SK-N-SH (cell line): ENCODE results near the gene SRD5A1. TPM values are rescaled to one million over a fixed set of nuclear protein-coding genes. Genes with fewer than 3 reads are reported as not detected.

Source experiments
- CTCF ChIA-PET: fragments of 300-600, 350-600 bp; formaldehyde crosslinking; extraction: SDS; loops from one replicate; lab custom pipeline; 2021; lab: Yijun Ruan, JAX
- POLR2A ChIA-PET: fragments of 350-600 bp; sonication (Branson Sonifier 250); formaldehyde crosslinking; extraction: SDS; loops from one replicate; lab custom pipeline; 2020; ENCODE audit warnings: antibody characterized with exemption, inconsistent platforms; lab: Yijun Ruan, JAX
- DNase-seq: peaks from one replicate; pipeline ENCODE4 v3.0.0; 2012
- H2AFZ ChIP-seq: fragments of 200-600 bp; sonication (generic); 2 replicates; pipeline ENCODE4 v1.8.1; 2016; ENCODE audit warnings: antibody characterized with exemption, mild to moderate bottlenecking, low read depth
- H3F3A ChIP-seq: fragments of 200-600 bp; sonication (generic); replicated peaks from 2 replicates; pipeline ENCODE3; 2016; ENCODE audit warnings: antibody characterized with exemption, mild to moderate bottlenecking; ENCODE audit not compliant: insufficient read depth
- H3K27ac ChIP-seq, 2 experiments: fragments of 200-500 bp in 1 of 2; fragments of 200-600 bp in 1 of 2; sonication (Bioruptor generic) in 1 of 2; sonication (generic), shearing (Covaris generic) in 1 of 2; 2 replicates each; pipeline versions ENCODE4 v1.5.1 to v1.6.1; 2014 to 2016; ENCODE audit warnings: low read depth in 2 of 2, inconsistent platforms in 1 of 2, low read length in 1 of 2, mild to moderate bottlenecking in 1 of 2, mixed read lengths in 1 of 2
- H3K27me3 ChIP-seq: fragments of 200-600 bp; sonication (generic), shearing (Covaris generic); 2 replicates; pipeline ENCODE4 v1.6.1; 2016; ENCODE audit warnings: mixed run types; ENCODE audit not compliant: insufficient read depth
- H3K36me3 ChIP-seq, 2 experiments: fragments of 200-500 bp in 1 of 2; fragments of 200-600 bp in 1 of 2; sonication (Bioruptor generic) in 1 of 2; sonication (generic) in 1 of 2; replicated peaks in 1 of 2; 2 replicates each; pipeline versions ENCODE3 to v1.5.1; 2014 to 2016; ENCODE audit warnings: low read length in 1 of 2, mild to moderate bottlenecking in 1 of 2; ENCODE audit not compliant: insufficient read depth in 2 of 2, control insufficient read depth in 1 of 2
- H3K4me1 ChIP-seq, 2 experiments: fragments of 200-500 bp in 1 of 2; fragments of 200-600 bp in 1 of 2; sonication (Bioruptor generic) in 1 of 2; sonication (generic), shearing (Covaris generic) in 1 of 2; 2 replicates each; pipeline versions ENCODE4 v1.5.1 to v1.6.1; 2014 to 2016; ENCODE audit warnings: low read depth in 1 of 2, low read length in 1 of 2, mixed run types in 1 of 2; ENCODE audit not compliant: insufficient read depth in 2 of 2, control insufficient read depth in 1 of 2
- H3K4me2 ChIP-seq: fragments of 200-600 bp; sonication (generic), shearing (Covaris generic); 2 replicates; pipeline ENCODE4 v1.6.1; 2017; ENCODE audit warnings: mixed run types
- H3K4me3 ChIP-seq, 2 experiments: fragments of 200-500 bp in 1 of 2; fragments of 200-600 bp in 1 of 2; sonication (Bioruptor generic) in 1 of 2; sonication (generic), shearing (Covaris generic) in 1 of 2; 2 replicates each; pipeline versions ENCODE4 v1.5.1 to v1.8.1; 2014 to 2016; ENCODE audit warnings: low read depth in 2 of 2, inconsistent platforms in 1 of 2, low read length in 1 of 2, mild to moderate bottlenecking in 1 of 2, mixed read lengths in 1 of 2, moderate library complexity in 1 of 2
- H3K79me2 ChIP-seq: fragments of 200-600 bp; sonication (generic); 2 replicates; pipeline ENCODE4 v1.8.1; 2017; ENCODE audit warnings: mild to moderate bottlenecking; ENCODE audit not compliant: insufficient read depth
- H3K9ac ChIP-seq: fragments of 200-600 bp; sonication (generic); 2 replicates; pipeline ENCODE4 v1.6.1; 2017; ENCODE audit warnings: mixed run types
- H3K9me2 ChIP-seq: fragments of 200-600 bp; sonication (generic); 2 replicates; pipeline ENCODE4 v1.6.1; 2017; ENCODE audit warnings: mixed run types
- H3K9me3 ChIP-seq: fragments of 200-600 bp; sonication (generic); 2 replicates; pipeline ENCODE4 v1.6.1; 2017; ENCODE audit warnings: mixed run types, mild to moderate bottlenecking, moderate library complexity
- H4K20me1 ChIP-seq: fragments of 200-600 bp; sonication (generic); 2 replicates; pipeline ENCODE4 v1.6.1; 2017; ENCODE audit warnings: mild to moderate bottlenecking, mixed run types; ENCODE audit not compliant: insufficient read depth
- ELF1 ChIP-seq: IDR thresholded peaks from 2 replicates; pipeline ENCODE4 v1.4.0; 2012
- EZH2phosphoT487 ChIP-seq: fragments of 200-600 bp; sonication (generic); IDR thresholded peaks from 2 replicates; pipeline ENCODE4 v1.6.1; 2017; ENCODE audit warnings: low read depth, mixed run types, mild to moderate bottlenecking, antibody characterized with exemption, moderate library complexity, borderline replicate concordance
- FOSL2 ChIP-seq: IDR thresholded peaks from 2 replicates; pipeline ENCODE4 v1.4.0; 2012; ENCODE audit warnings: low read depth, mild to moderate bottlenecking, moderate library complexity, borderline replicate concordance
- FOXJ3 ChIP-seq: sonication (generic); formaldehyde crosslinking; IDR thresholded peaks from 2 replicates; pipeline ENCODE4 v1.5.1; 2020; ENCODE audit warnings: mild to moderate bottlenecking, missing genetic modification reagents
- FOXM1 ChIP-seq: IDR thresholded peaks from 2 replicates; pipeline ENCODE4 v1.4.0; 2012; ENCODE audit warnings: low read depth, mild to moderate bottlenecking
- GABPA ChIP-seq: IDR thresholded peaks from 2 replicates; pipeline ENCODE4 v1.4.0; 2012; ENCODE audit warnings: low read depth, mild to moderate bottlenecking
- JUND ChIP-seq: IDR thresholded peaks from 2 replicates; pipeline ENCODE4 v1.4.0; 2012
- MEF2A ChIP-seq: IDR thresholded peaks from 2 replicates; pipeline ENCODE4 v1.4.0; 2012; ENCODE audit warnings: low read depth, borderline replicate concordance
- MXI1 ChIP-seq: IDR thresholded peaks from 2 replicates; pipeline ENCODE4 v1.6.1; 2012; ENCODE audit warnings: mild to moderate bottlenecking, low read depth, low read length, improper control_type of control experiment
- NRF1 ChIP-seq: IDR thresholded peaks from 2 replicates; pipeline ENCODE4 v1.6.1; 2012; ENCODE audit warnings: low read depth, mild to moderate bottlenecking, low read length
- POLR2AphosphoS5 ChIP-seq: IDR thresholded peaks from 2 replicates; pipeline ENCODE4 v1.6.1; 2012; ENCODE audit warnings: low read depth, low read length
- RAD21 ChIP-seq: IDR thresholded peaks from 2 replicates; pipeline ENCODE4 v1.6.1; 2012; ENCODE audit warnings: mild to moderate bottlenecking, low read length
- RFX5 ChIP-seq: IDR thresholded peaks from 2 replicates; pipeline ENCODE4 v1.6.1; 2012; ENCODE audit warnings: mild to moderate bottlenecking, improper control_type of control experiment, low read length
- RXRA ChIP-seq: IDR thresholded peaks from 2 replicates; pipeline ENCODE4 v1.4.0; 2012; ENCODE audit warnings: low read depth, mild to moderate bottlenecking, borderline replicate concordance
- SIN3A ChIP-seq: IDR thresholded peaks from 2 replicates; pipeline ENCODE4 v1.6.1; 2012; ENCODE audit warnings: low read depth, mild to moderate bottlenecking, low read length, moderate library complexity, borderline replicate concordance
- SMC3 ChIP-seq: IDR thresholded peaks from 2 replicates; pipeline ENCODE4 v1.6.1; 2012; ENCODE audit warnings: low read depth, low read length, improper control_type of control experiment
- TCF12 ChIP-seq: IDR thresholded peaks from 2 replicates; pipeline ENCODE4 v1.4.0; 2012
- TEAD4 ChIP-seq: IDR thresholded peaks from 2 replicates; pipeline ENCODE4 v1.4.0; 2012; ENCODE audit warnings: mild to moderate bottlenecking, borderline replicate concordance; ENCODE audit not compliant: insufficient read depth
- WGBS: methylation state at CpG from one replicate; pipeline ENCODE4 v1.1.6; 2017; ENCODE audit warnings: low lambda C conversion rate; 5-methylcytosine and 5-hydroxymethylcytosine counted together
- polyA plus RNA-seq, 3 experiments: library from polyadenylated mRNA; depleted of rRNA; stranded (reverse); fragments of >200 nt; gene quantifications; 2 replicates each; pipeline ENCODE4 v1.2.3, GENCODE V29; 2012
- TF ChIP-seq, protein P1 (sequence below): IDR thresholded peaks from 2 replicates; pipeline ENCODE4 v1.4.0; 2012; ENCODE audit warnings: low read depth, borderline replicate concordance
- TF ChIP-seq, protein P2 (sequence below): IDR thresholded peaks from 2 replicates; pipeline ENCODE4; 2012
- TF ChIP-seq, protein P3 (sequence below): IDR thresholded peaks from 2 replicates; pipeline ENCODE4 v1.4.0; 2012; ENCODE audit warnings: low read depth
- TF ChIP-seq, protein P4 (sequence below): fragments of 150-350 bp; IDR thresholded peaks from 2 replicates; pipeline ENCODE4 v1.6.1; 2016; ENCODE audit warnings: mild to moderate bottlenecking, low read depth, low read length
- TF ChIP-seq, protein P5 (sequence below): fragments of 200-600 bp; sonication (generic); IDR thresholded peaks from 2 replicates; pipeline ENCODE4 v1.6.1; 2017; ENCODE audit warnings: antibody characterized with exemption, mild to moderate bottlenecking, moderate library complexity
- TF ChIP-seq, protein P6 (sequence below): IDR thresholded peaks from 2 replicates; pipeline ENCODE4 v1.6.1; 2012; ENCODE audit warnings: mild to moderate bottlenecking, low read depth, low read length, moderate library complexity
- TF ChIP-seq, protein P7 (sequence below): fragments of 150-350 bp; IDR thresholded peaks from 2 replicates; pipeline ENCODE4 v1.6.1; 2017; ENCODE audit warnings: antibody characterized with exemption, low read length, low read depth, borderline replicate concordance

Gene SRD5A1
- polyA plus RNA-seq, 1 of the 3 experiments (the other 2 are of a cell fraction) = 24.0 TPM

DNA sequence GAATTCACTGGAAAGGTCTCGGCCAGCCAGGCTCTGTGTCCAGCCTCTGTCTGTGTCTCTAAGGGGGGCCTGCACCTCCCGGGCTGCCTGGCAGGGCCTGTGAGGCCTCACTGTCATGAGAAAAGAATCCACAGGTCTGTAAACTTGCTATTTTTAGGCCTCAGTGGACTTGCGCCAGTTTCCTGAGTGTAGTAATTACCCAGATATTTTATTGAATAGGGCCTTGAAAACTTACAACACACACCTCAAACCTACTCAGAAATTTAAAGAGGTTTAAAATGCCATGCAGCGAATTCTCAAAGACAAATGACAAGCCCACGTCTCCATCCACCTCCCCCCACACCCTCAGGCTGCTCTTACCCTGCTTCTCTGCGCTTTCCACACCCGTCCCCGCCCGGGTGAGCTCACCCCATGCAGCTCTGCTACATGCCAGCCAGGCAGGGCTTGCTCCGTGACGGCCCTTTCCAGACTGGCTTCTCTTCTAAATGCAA, 71.2 kb downstream of the SRD5A1 start:
- no peaks in the 10 kb centered on the region for H3K9me3 ChIP-seq
- H4K20me1 ChIP-seq = no peaks in the 10 kb centered on the region
- no peaks in the 10 kb centered on the region for H3K36me3 ChIP-seq
- H3K79me2 ChIP-seq = no peaks in the 10 kb centered on the region
- peaks cover 9 to 25% of the 10 kb centered on the region in 2 experiments; a peak in 3 of 4 replicates for H3K4me1 ChIP-seq
- ChIA-PET CTCF (interaction anchor here (1.4 kb wide), 1 partner anchor 41 kb away, joined by 3 read pairs; no protein-coding TSS in a partner anchor), POLR2A (no interaction called here)
- DNase-seq = no peak
- H3K9me2 ChIP-seq = no peaks in the 10 kb centered on the region
- no peak overlapping the region for H3K4me3 ChIP-seq
- H3K9ac ChIP-seq = peak overlapping the region; percentile 65
- H3K4me2 ChIP-seq = peak overlapping the region; percentile 51
- H3K27ac ChIP-seq = peak overlapping the region; percentile 75 to 90
- 44% methylated on average over 9 of the region's 11 CpGs for WGBS
- H3K27me3 ChIP-seq = no peaks in the 10 kb centered on the region
- H2AFZ ChIP-seq = peak overlapping the region; percentile 80
- no peaks in the 10 kb centered on the region for H3F3A ChIP-seq
- TF ChIP-seq RFX5 (no peak), RAD21 (no peak), GABPA (no peak), SMC3 (no peak), TCF12 (peak; percentile 89), FOXM1 (no peak), FOSL2 (peak; percentile 48; the same call in 1 of the 2 replicates), SIN3A (no peak), FOXJ3 (CRISPR knock-in tag) (no peak), POLR2AphosphoS5 (peak; percentile 32; the same call in 1 of the 2 replicates), EZH2phosphoT487 (no peak), ELF1 (no peak), RXRA (0 out of 2 replicates have a peak, but pooled peaks have one; percentile 29), MEF2A (peak; percentile 98), JUND (peak; percentile 72), TEAD4 (peak; percentile 44; the same call in 1 of the 2 replicates), NRF1 (no peak), MXI1 (no peak)
- TF ChIP-seq, protein P1, sequence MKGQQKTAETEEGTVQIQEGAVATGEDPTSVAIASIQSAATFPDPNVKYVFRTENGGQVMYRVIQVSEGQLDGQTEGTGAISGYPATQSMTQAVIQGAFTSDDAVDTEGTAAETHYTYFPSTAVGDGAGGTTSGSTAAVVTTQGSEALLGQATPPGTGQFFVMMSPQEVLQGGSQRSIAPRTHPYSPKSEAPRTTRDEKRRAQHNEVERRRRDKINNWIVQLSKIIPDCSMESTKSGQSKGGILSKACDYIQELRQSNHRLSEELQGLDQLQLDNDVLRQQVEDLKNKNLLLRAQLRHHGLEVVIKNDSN = no peak
- TF ChIP-seq, protein P2, sequence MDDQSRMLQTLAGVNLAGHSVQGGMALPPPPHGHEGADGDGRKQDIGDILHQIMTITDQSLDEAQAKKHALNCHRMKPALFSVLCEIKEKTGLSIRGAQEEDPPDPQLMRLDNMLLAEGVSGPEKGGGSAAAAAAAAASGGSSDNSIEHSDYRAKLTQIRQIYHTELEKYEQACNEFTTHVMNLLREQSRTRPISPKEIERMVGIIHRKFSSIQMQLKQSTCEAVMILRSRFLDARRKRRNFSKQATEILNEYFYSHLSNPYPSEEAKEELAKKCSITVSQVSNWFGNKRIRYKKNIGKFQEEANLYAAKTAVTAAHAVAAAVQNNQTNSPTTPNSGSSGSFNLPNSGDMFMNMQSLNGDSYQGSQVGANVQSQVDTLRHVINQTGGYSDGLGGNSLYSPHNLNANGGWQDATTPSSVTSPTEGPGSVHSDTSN = peak; percentile 57
- TF ChIP-seq, protein P3, sequence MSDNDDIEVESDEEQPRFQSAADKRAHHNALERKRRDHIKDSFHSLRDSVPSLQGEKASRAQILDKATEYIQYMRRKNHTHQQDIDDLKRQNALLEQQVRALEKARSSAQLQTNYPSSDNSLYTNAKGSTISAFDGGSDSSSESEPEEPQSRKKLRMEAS = peak; percentile 41
- TF ChIP-seq, protein P4, sequence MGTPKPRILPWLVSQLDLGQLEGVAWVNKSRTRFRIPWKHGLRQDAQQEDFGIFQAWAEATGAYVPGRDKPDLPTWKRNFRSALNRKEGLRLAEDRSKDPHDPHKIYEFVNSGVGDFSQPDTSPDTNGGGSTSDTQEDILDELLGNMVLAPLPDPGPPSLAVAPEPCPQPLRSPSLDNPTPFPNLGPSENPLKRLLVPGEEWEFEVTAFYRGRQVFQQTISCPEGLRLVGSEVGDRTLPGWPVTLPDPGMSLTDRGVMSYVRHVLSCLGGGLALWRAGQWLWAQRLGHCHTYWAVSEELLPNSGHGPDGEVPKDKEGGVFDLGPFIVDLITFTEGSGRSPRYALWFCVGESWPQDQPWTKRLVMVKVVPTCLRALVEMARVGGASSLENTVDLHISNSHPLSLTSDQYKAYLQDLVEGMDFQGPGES = no peak
- TF ChIP-seq, protein P5, sequence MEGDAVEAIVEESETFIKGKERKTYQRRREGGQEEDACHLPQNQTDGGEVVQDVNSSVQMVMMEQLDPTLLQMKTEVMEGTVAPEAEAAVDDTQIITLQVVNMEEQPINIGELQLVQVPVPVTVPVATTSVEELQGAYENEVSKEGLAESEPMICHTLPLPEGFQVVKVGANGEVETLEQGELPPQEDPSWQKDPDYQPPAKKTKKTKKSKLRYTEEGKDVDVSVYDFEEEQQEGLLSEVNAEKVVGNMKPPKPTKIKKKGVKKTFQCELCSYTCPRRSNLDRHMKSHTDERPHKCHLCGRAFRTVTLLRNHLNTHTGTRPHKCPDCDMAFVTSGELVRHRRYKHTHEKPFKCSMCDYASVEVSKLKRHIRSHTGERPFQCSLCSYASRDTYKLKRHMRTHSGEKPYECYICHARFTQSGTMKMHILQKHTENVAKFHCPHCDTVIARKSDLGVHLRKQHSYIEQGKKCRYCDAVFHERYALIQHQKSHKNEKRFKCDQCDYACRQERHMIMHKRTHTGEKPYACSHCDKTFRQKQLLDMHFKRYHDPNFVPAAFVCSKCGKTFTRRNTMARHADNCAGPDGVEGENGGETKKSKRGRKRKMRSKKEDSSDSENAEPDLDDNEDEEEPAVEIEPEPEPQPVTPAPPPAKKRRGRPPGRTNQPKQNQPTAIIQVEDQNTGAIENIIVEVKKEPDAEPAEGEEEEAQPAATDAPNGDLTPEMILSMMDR = no peak
- TF ChIP-seq, protein P6, sequence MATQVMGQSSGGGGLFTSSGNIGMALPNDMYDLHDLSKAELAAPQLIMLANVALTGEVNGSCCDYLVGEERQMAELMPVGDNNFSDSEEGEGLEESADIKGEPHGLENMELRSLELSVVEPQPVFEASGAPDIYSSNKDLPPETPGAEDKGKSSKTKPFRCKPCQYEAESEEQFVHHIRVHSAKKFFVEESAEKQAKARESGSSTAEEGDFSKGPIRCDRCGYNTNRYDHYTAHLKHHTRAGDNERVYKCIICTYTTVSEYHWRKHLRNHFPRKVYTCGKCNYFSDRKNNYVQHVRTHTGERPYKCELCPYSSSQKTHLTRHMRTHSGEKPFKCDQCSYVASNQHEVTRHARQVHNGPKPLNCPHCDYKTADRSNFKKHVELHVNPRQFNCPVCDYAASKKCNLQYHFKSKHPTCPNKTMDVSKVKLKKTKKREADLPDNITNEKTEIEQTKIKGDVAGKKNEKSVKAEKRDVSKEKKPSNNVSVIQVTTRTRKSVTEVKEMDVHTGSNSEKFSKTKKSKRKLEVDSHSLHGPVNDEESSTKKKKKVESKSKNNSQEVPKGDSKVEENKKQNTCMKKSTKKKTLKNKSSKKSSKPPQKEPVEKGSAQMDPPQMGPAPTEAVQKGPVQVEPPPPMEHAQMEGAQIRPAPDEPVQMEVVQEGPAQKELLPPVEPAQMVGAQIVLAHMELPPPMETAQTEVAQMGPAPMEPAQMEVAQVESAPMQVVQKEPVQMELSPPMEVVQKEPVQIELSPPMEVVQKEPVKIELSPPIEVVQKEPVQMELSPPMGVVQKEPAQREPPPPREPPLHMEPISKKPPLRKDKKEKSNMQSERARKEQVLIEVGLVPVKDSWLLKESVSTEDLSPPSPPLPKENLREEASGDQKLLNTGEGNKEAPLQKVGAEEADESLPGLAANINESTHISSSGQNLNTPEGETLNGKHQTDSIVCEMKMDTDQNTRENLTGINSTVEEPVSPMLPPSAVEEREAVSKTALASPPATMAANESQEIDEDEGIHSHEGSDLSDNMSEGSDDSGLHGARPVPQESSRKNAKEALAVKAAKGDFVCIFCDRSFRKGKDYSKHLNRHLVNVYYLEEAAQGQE = no peak
- TF ChIP-seq, protein P7, sequence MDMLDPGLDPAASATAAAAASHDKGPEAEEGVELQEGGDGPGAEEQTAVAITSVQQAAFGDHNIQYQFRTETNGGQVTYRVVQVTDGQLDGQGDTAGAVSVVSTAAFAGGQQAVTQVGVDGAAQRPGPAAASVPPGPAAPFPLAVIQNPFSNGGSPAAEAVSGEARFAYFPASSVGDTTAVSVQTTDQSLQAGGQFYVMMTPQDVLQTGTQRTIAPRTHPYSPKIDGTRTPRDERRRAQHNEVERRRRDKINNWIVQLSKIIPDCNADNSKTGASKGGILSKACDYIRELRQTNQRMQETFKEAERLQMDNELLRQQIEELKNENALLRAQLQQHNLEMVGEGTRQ = no peak
